HepG2 (cell line): Measurements from ENCODE around the gene DOHH. TPM values are rescaled to one million over a fixed set of nuclear protein-coding genes. Genes with fewer than 3 reads are reported as not detected.

ENCODE experiments used
- BHLHE40 ChIP-seq: IDR thresholded peaks from 2 replicates; pipeline ENCODE4 v1.6.1; 2011; ENCODE audit warnings: low read length, improper control_type of control experiment
- ETV5 ChIP-seq: IDR thresholded peaks from 2 replicates; pipeline ENCODE4 v1.6.1; 2018; ENCODE audit warnings: missing biosample characterization, missing genetic modification reagents, inconsistent platforms, borderline replicate concordance
- NFYC ChIP-seq: IDR thresholded peaks from 2 replicates; pipeline ENCODE4 v1.6.1; 2016; ENCODE audit warnings: missing genetic modification reagents, missing compliant biosample characterization
- ONECUT2 ChIP-seq: sonication (generic); formaldehyde crosslinking; IDR thresholded peaks from 2 replicates; pipeline ENCODE4 v1.4.0; 2020; ENCODE audit warnings: missing genetic modification reagents
- PAF1 ChIP-seq: IDR thresholded peaks from 2 replicates; pipeline ENCODE4 v1.6.1; 2016; ENCODE audit warnings: missing genetic modification reagents, missing compliant biosample characterization
- SMARCC2 ChIP-seq: fragments of 450-650 bp; IDR thresholded peaks from 2 replicates; pipeline ENCODE4 v1.6.1; 2017; ENCODE audit warnings: antibody characterized with exemption, mild to moderate bottlenecking
- SP1 ChIP-seq, 2 experiments: fragments of 450-650 bp in 1 of 2; sonication (generic) in 1 of 2; formaldehyde crosslinking in 1 of 2; IDR thresholded peaks; 2 replicates each; pipeline versions ENCODE4 v1.4.0 to v1.6.1; 2016 to 2020; ENCODE audit warnings: missing genetic modification reagents in 1 of 2
- TBP ChIP-seq: sonication (generic); formaldehyde crosslinking; IDR thresholded peaks from 2 replicates; pipeline ENCODE4 v1.5.0; 2020; ENCODE audit warnings: missing genetic modification reagents
- ZFP36 ChIP-seq: fragments of 150-350 bp; IDR thresholded peaks from 2 replicates; pipeline ENCODE4 v1.6.1; 2018; ENCODE audit warnings: borderline replicate concordance, low read length, low read depth; ENCODE audit not compliant: partially characterized antibody
- ZFY ChIP-seq: sonication (generic); formaldehyde crosslinking; IDR thresholded peaks from 2 replicates; pipeline ENCODE4 v1.4.0; 2020; ENCODE audit warnings: missing genetic modification reagents
- ZNF180 ChIP-seq: sonication (generic); formaldehyde crosslinking; IDR thresholded peaks from 2 replicates; pipeline ENCODE4 v1.4.0; 2020; ENCODE audit warnings: low read depth, missing genetic modification reagents, borderline replicate concordance
- ZNF232 ChIP-seq: sonication (generic); formaldehyde crosslinking; IDR thresholded peaks from 2 replicates; pipeline ENCODE4 v1.4.0; 2020; ENCODE audit warnings: missing genetic modification reagents, borderline replicate concordance
- ZNF451 ChIP-seq: sonication (generic); formaldehyde crosslinking; IDR thresholded peaks from 2 replicates; pipeline ENCODE4 v1.5.0; 2020; ENCODE audit warnings: mild to moderate bottlenecking, missing genetic modification reagents
- ZNF557 ChIP-seq: sonication (generic); formaldehyde crosslinking; IDR thresholded peaks from 2 replicates; pipeline ENCODE4 v1.4.0; 2020; ENCODE audit warnings: missing genetic modification reagents
- ZNF703 ChIP-seq: sonication (generic); formaldehyde crosslinking; IDR thresholded peaks from 2 replicates; pipeline ENCODE4 v1.5.1; 2020; ENCODE audit warnings: missing genetic modification reagents, mild to moderate bottlenecking, moderate library complexity, borderline replicate concordance
- ZNF816 ChIP-seq: sonication (generic); formaldehyde crosslinking; IDR thresholded peaks from 2 replicates; pipeline ENCODE4 v1.8.0; 2022; ENCODE audit warnings: missing genetic modification reagents, mild to moderate bottlenecking, borderline replicate concordance
- ZNF878 ChIP-seq: sonication (generic); formaldehyde crosslinking; IDR thresholded peaks from 2 replicates; pipeline ENCODE4 v1.8.1; 2023; ENCODE audit warnings: mild to moderate bottlenecking, missing genetic modification reagents, moderate library complexity
- polyA plus RNA-seq, 8 experiments: library from polyadenylated mRNA; depleted of rRNA in 3 of 8; stranded (reverse) in 7 of 8; unstranded in 1 of 8; fragments of >200 nt; fragmentation: Illumina TruSeq in 4 of 8; extraction: Trizol in 4 of 8; gene quantifications; 2 replicates each; pipeline versions ENCODE4 v1.2.1 to v1.2.3, GENCODE V29; 2011 to 2016; ENCODE audit warnings: low read depth in 4 of 8, missing spikeins in 1 of 8, mixed read lengths in 1 of 8; ENCODE audit not compliant: insufficient read depth in 1 of 8
- total RNA-seq, 5 experiments: library from RNA; depleted of rRNA; stranded (reverse); fragments of >200 nt; fragmentation: Illumina TruSeq; extraction: Trizol; gene quantifications; 2 replicates each; pipeline ENCODE4 v1.2.3, GENCODE V29; 2016; ENCODE audit warnings: low read depth in 1 of 5
- TF ChIP-seq, protein P1 (sequence below): sonication (generic); formaldehyde crosslinking; IDR thresholded peaks from 2 replicates; pipeline ENCODE4 v1.4.0; 2020; ENCODE audit warnings: missing genetic modification reagents
- TF ChIP-seq, protein P2 (sequence below): sonication (generic); formaldehyde crosslinking; IDR thresholded peaks from 2 replicates; pipeline ENCODE4 v1.4.0; 2020; ENCODE audit warnings: mild to moderate bottlenecking, missing genetic modification reagents
- TF ChIP-seq, protein P3 (sequence below): sonication (generic); formaldehyde crosslinking; IDR thresholded peaks from 2 replicates; pipeline ENCODE4 v1.5.1; 2020; ENCODE audit warnings: mild to moderate bottlenecking, missing genetic modification reagents
- TF ChIP-seq, protein P4 (sequence below): IDR thresholded peaks from 2 replicates; pipeline ENCODE4 v1.6.1; 2016

Gene DOHH
- total and polyA plus RNA-seq, 2 of the 13 experiments (the other 11 are each of a cell fraction or from before 2014, with no cell fraction given): 3.5 to 13.7 TPM

DNA sequence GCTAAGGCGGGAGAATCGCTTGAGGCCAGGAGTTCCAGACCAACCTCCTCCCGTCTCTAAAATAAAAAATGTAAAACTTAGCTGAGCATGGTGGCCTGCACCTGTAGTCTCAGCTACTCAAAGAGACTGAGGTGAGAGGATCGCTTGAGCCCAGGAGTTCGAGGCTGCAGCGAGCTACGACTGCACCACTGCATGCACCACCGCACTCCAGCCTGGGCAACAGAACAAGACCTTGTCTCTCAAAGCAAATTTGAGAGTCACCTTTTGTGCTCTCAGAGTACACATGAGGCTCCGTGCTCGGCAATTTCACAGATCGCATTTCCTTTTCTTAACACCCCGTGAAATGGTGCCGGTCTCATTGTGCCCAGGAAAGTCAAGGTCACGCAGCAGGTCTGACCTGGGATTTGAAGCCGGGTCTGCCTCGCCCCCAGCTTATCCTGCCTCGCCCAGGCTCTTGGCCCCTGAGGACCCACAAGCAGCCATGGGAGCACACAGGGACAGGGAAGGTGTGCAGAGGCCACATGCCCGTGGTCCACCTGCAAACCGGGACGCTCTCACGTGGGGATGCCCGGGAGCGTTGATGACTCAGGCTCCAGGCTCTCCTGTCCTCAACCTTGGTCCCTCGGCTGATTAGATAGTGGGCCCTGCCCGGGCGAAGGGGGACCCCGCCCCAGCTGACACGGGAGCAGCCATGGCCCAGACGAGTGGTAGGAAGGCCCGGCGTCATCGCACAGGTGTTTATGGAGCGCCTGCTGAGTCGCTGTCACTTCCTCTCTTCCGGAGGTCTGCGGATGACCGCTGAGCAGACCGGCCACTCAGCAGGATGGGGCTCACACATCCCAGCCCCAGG is 19.0 kb downstream of the DOHH start (continued):
- peak; percentile 95 for TF ChIP-seq ZNF232 (CRISPR knock-in tag)
- TF ChIP-seq ZNF180 (CRISPR knock-in tag): no peak
- TF ChIP-seq, protein P1, sequence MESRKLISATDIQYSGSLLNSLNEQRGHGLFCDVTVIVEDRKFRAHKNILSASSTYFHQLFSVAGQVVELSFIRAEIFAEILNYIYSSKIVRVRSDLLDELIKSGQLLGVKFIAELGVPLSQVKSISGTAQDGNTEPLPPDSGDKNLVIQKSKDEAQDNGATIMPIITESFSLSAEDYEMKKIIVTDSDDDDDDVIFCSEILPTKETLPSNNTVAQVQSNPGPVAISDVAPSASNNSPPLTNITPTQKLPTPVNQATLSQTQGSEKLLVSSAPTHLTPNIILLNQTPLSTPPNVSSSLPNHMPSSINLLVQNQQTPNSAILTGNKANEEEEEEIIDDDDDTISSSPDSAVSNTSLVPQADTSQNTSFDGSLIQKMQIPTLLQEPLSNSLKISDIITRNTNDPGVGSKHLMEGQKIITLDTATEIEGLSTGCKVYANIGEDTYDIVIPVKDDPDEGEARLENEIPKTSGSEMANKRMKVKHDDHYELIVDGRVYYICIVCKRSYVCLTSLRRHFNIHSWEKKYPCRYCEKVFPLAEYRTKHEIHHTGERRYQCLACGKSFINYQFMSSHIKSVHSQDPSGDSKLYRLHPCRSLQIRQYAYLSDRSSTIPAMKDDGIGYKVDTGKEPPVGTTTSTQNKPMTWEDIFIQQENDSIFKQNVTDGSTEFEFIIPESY (CRISPR knock-in tag): 0 out of 2 replicates have a peak, but pooled peaks have one; percentile 37
- TF ChIP-seq ZNF451 (CRISPR knock-in tag): peak; percentile 94; the same call in 1 of the 2 replicates
- TF ChIP-seq, protein P2, sequence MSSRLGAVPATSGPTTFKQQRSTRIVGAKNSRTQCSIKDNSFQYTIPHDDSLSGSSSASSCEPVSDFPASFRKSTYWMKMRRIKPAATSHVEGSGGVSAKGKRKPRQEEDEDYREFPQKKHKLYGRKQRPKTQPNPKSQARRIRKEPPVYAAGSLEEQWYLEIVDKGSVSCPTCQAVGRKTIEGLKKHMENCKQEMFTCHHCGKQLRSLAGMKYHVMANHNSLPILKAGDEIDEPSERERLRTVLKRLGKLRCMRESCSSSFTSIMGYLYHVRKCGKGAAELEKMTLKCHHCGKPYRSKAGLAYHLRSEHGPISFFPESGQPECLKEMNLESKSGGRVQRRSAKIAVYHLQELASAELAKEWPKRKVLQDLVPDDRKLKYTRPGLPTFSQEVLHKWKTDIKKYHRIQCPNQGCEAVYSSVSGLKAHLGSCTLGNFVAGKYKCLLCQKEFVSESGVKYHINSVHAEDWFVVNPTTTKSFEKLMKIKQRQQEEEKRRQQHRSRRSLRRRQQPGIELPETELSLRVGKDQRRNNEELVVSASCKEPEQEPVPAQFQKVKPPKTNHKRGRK (CRISPR knock-in tag): no peak
- no peak for TF ChIP-seq ZFP36
- peak; percentile 69 for TF ChIP-seq ZFY (CRISPR knock-in tag)
- TF ChIP-seq ZNF878 (CRISPR knock-in tag): peak; percentile 80; the same call in 1 of the 2 replicates
- peak; percentile 8; the same call in 1 of the 2 replicates for TF ChIP-seq ETV5 (CRISPR knock-in tag)
- TF ChIP-seq ZNF816: peak; percentile 65; the same call in 1 of the 2 replicates
- no peak; the same call in 1 of the 2 replicates for TF ChIP-seq ZNF703 (CRISPR knock-in tag)
- TF ChIP-seq, protein P3, sequence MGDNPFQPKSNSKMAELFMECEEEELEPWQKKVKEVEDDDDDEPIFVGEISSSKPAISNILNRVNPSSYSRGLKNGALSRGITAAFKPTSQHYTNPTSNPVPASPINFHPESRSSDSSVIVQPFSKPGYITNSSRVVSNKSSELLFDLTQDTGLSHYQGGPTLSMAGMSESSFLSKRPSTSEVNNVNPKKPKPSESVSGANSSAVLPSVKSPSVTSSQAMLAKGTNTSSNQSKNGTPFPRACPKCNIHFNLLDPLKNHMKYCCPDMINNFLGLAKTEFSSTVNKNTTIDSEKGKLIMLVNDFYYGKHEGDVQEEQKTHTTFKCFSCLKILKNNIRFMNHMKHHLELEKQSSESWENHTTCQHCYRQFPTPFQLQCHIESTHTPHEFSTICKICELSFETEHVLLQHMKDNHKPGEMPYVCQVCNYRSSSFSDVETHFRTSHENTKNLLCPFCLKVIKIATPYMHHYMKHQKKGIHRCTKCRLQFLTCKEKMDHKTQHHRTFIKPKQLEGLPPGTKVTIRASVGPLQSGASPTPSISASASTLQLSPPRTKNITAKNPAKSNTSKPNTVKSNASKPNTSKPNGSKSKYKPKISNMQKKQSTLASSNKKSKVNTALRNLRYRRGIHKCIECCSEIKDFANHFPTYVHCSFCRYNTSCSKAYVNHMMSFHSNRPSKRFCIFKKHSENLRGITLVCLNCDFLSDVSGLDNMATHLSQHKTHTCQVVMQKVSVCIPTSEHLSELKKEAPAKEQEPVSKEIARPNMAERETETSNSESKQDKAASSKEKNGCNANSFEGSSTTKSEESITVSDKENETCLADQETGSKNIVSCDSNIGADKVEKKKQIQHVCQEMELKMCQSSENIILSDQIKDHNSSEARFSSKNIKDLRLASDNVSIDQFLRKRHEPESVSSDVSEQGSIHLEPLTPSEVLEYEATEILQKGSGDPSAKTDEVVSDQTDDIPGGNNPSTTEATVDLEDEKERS (CRISPR knock-in tag): no peak
- no peak for TF ChIP-seq ONECUT2 (CRISPR knock-in tag)
- TF ChIP-seq ZNF557 (CRISPR knock-in tag): no peak
- peak; percentile 65 for TF ChIP-seq BHLHE40
- no peak for TF ChIP-seq SP1 (IDR thresholded peaks at IDR 0.05)
- TF ChIP-seq SP1 (CRISPR knock-in tag; IDR thresholded peaks at IDR 0.05): no peak
- no peak for TF ChIP-seq NFYC (CRISPR knock-in tag)
- TF ChIP-seq PAF1 (CRISPR knock-in tag): no peak
- no peak for TF ChIP-seq TBP (CRISPR knock-in tag)
- TF ChIP-seq, protein P4, sequence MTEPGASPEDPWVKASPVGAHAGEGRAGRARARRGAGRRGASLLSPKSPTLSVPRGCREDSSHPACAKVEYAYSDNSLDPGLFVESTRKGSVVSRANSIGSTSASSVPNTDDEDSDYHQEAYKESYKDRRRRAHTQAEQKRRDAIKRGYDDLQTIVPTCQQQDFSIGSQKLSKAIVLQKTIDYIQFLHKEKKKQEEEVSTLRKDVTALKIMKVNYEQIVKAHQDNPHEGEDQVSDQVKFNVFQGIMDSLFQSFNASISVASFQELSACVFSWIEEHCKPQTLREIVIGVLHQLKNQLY: no peak
- no peak for TF ChIP-seq SMARCC2
